ENCODE measurements around the gene CACNA2D2.

CACNA2D2 gene

GRCh38 chr3:50472958-50473357, 30.5 kb downstream of the CACNA2D2 start:
- Mint-ChIP-seq H3K9me3 (no peaks in the 10 kb centered on the region), H3K36me3 (ENCODE audit: low read depth) (no peaks in the 10 kb centered on the region), H3K4me3 (no peak overlapping the region), H3K4me1 (ENCODE audit: low read depth) (peaks cover 2% of the 10 kb centered on the region), H3K27ac (no peak overlapping the region), H3K27me3 (ENCODE audit: low read depth) (peaks cover 3% of the 10 kb centered on the region)

- no peak overlapping the region for H3K27ac Mint-ChIP-seq
- no peak overlapping the region for H3K4me3 Mint-ChIP-seq
- no peaks in the 10 kb centered on the region for H3K9me3 Mint-ChIP-seq
- no peaks in the 10 kb centered on the region for H3K36me3 Mint-ChIP-seq (ENCODE audit: low read depth)
- peaks cover 3% of the 10 kb centered on the region for H3K27me3 Mint-ChIP-seq (ENCODE audit: low read depth)
- peaks cover 2% of the 10 kb centered on the region for H3K4me1 Mint-ChIP-seq (ENCODE audit: low read depth)
Measured at GRCh38 chr3:50470658-50471057, 32.8 kb downstream of the CACNA2D2 start.

- no peak overlapping the region for H3K4me3 Mint-ChIP-seq
- peaks cover 8% of the 10 kb centered on the region for H3K27me3 Mint-ChIP-seq (ENCODE audit: low read depth)
- no peaks in the 10 kb centered on the region for H3K36me3 Mint-ChIP-seq (ENCODE audit: low read depth)
- no peaks in the 10 kb centered on the region for H3K9me3 Mint-ChIP-seq
- H3K27ac Mint-ChIP-seq: no peak overlapping the region
- H3K4me1 Mint-ChIP-seq (ENCODE audit: low read depth): peaks cover 2% of the 10 kb centered on the region
Measured at GRCh38 chr3:50467919-50468318, 35.5 kb downstream of the CACNA2D2 start.

- H3K27me3 Mint-ChIP-seq (ENCODE audit: low read depth): peaks cover 13% of the 10 kb centered on the region
- no peak overlapping the region for H3K27ac Mint-ChIP-seq
- no peaks in the 10 kb centered on the region for H3K4me1 Mint-ChIP-seq (ENCODE audit: low read depth)
- H3K9me3 Mint-ChIP-seq: no peaks in the 10 kb centered on the region
- H3K36me3 Mint-ChIP-seq (ENCODE audit: low read depth): no peaks in the 10 kb centered on the region
- no peak overlapping the region for H3K4me3 Mint-ChIP-seq
Measured at GRCh38 chr3:50466177-50466576, 37.3 kb downstream of the CACNA2D2 start.

- Mint-ChIP-seq H3K4me1 (ENCODE audit: low read depth) (no peaks in the 10 kb centered on the region), H3K9me3 (no peaks in the 10 kb centered on the region), H3K36me3 (ENCODE audit: low read depth) (no peaks in the 10 kb centered on the region), H3K4me3 (no peak overlapping the region), H3K27me3 (ENCODE audit: low read depth) (peaks cover 13% of the 10 kb centered on the region), H3K27ac (no peak overlapping the region)
Measured at GRCh38 chr3:50464569-50464968, 38.9 kb downstream of the CACNA2D2 start.

- Mint-ChIP-seq H3K27ac (no peak overlapping the region), H3K36me3 (ENCODE audit: low read depth) (no peaks in the 10 kb centered on the region), H3K9me3 (no peaks in the 10 kb centered on the region), H3K4me1 (ENCODE audit: low read depth) (no peaks in the 10 kb centered on the region), H3K4me3 (no peak overlapping the region), H3K27me3 (ENCODE audit: low read depth) (peaks cover 16% of the 10 kb centered on the region)
Measured at GRCh38 chr3:50459785-50460184, 43.6 kb downstream of the CACNA2D2 start.

- H3K27ac Mint-ChIP-seq: no peak overlapping the region
- no peaks in the 10 kb centered on the region for H3K9me3 Mint-ChIP-seq
- peaks cover 12% of the 10 kb centered on the region for H3K27me3 Mint-ChIP-seq (ENCODE audit: low read depth)
- H3K36me3 Mint-ChIP-seq (ENCODE audit: low read depth): no peaks in the 10 kb centered on the region
- no peak overlapping the region for H3K4me3 Mint-ChIP-seq
- no peaks in the 10 kb centered on the region for H3K4me1 Mint-ChIP-seq (ENCODE audit: low read depth)
Measured at GRCh38 chr3:50457988-50458387, 45.4 kb downstream of the CACNA2D2 start.

- H3K9me3 Mint-ChIP-seq: no peaks in the 10 kb centered on the region
- H3K27me3 Mint-ChIP-seq (ENCODE audit: low read depth): peaks cover 3% of the 10 kb centered on the region
- no peak overlapping the region for H3K4me3 Mint-ChIP-seq
- no peak overlapping the region for H3K27ac Mint-ChIP-seq
- H3K4me1 Mint-ChIP-seq (ENCODE audit: low read depth): peaks cover 4% of the 10 kb centered on the region
- no peaks in the 10 kb centered on the region for H3K36me3 Mint-ChIP-seq (ENCODE audit: low read depth)
Measured at GRCh38 chr3:50455161-50456018, 48.0 kb downstream of the CACNA2D2 start.

- no peak overlapping the region for H3K4me3 Mint-ChIP-seq
- peaks cover 3% of the 10 kb centered on the region for H3K27me3 Mint-ChIP-seq (ENCODE audit: low read depth)
- H3K9me3 Mint-ChIP-seq: no peaks in the 10 kb centered on the region
- no peak overlapping the region for H3K27ac Mint-ChIP-seq
- H3K4me1 Mint-ChIP-seq (ENCODE audit: low read depth): peaks cover 7% of the 10 kb centered on the region
- H3K36me3 Mint-ChIP-seq (ENCODE audit: low read depth): no peaks in the 10 kb centered on the region
Measured at GRCh38 chr3:50454481-50455070, 48.9 kb downstream of the CACNA2D2 start.

- Mint-ChIP-seq H3K9me3 (no peaks in the 10 kb centered on the region), H3K27ac (no peak overlapping the region), H3K4me1 (ENCODE audit: low read depth) (peaks cover 10% of the 10 kb centered on the region), H3K36me3 (ENCODE audit: low read depth) (no peaks in the 10 kb centered on the region), H3K4me3 (no peak overlapping the region), H3K27me3 (ENCODE audit: low read depth) (peaks cover 3% of the 10 kb centered on the region)
Measured at GRCh38 chr3:50453907-50454306, 49.5 kb downstream of the CACNA2D2 start.

- Mint-ChIP-seq H3K36me3 (ENCODE audit: low read depth) (no peaks in the 10 kb centered on the region), H3K4me1 (ENCODE audit: low read depth) (peaks cover 10% of the 10 kb centered on the region), H3K4me3 (peak overlapping the region; percentile 77), H3K27ac (peak overlapping the region; percentile 92), H3K27me3 (ENCODE audit: low read depth) (no peaks in the 10 kb centered on the region), H3K9me3 (no peaks in the 10 kb centered on the region)
Measured at GRCh38 chr3:50450209-50450921, 53.1 kb downstream of the CACNA2D2 start.

- Mint-ChIP-seq H3K36me3 (ENCODE audit: low read depth) (no peaks in the 10 kb centered on the region), H3K27ac (no peak overlapping the region), H3K4me3 (no peak overlapping the region), H3K27me3 (ENCODE audit: low read depth) (no peaks in the 10 kb centered on the region), H3K9me3 (no peaks in the 10 kb centered on the region), H3K4me1 (ENCODE audit: low read depth) (peaks cover 10% of the 10 kb centered on the region)
Measured at GRCh38 chr3:50448752-50449539, 54.5 kb downstream of the CACNA2D2 start.

GRCh38 chr3:50447290-50447840, 56.1 kb downstream of the CACNA2D2 start:
- H3K4me3 Mint-ChIP-seq: no peak overlapping the region
- no peaks in the 10 kb centered on the region for H3K27me3 Mint-ChIP-seq (ENCODE audit: low read depth)
- H3K4me1 Mint-ChIP-seq (ENCODE audit: low read depth): peaks cover 10% of the 10 kb centered on the region
- H3K27ac Mint-ChIP-seq: no peak overlapping the region
- H3K36me3 Mint-ChIP-seq (ENCODE audit: low read depth): no peaks in the 10 kb centered on the region
- H3K9me3 Mint-ChIP-seq: no peaks in the 10 kb centered on the region

GRCh38 chr3:50445919-50446318, 57.5 kb downstream of the CACNA2D2 start:
- no peak overlapping the region for H3K27ac Mint-ChIP-seq
- H3K36me3 Mint-ChIP-seq (ENCODE audit: low read depth): no peaks in the 10 kb centered on the region
- H3K27me3 Mint-ChIP-seq (ENCODE audit: low read depth): no peaks in the 10 kb centered on the region
- no peak overlapping the region for H3K4me3 Mint-ChIP-seq
- H3K4me1 Mint-ChIP-seq (ENCODE audit: low read depth): peaks cover 10% of the 10 kb centered on the region
- no peaks in the 10 kb centered on the region for H3K9me3 Mint-ChIP-seq

Measured in T-helper 1 cell treated with Interleukin-12 subunit alpha and Interleukin-12 subunit beta and Interleukin-4 antibody, amounts not matched to agents 30 μg/mL and 1 μg/mL, for 36 hours (primary cell).